Epithelial cell of proximal tubule (primary cell): ENCODE measurements around the gene FCN2. TPM values are rescaled to one million over a fixed set of nuclear protein-coding genes. Genes with fewer than 3 reads are reported as not detected.

ENCODE experiments used
- DNase-seq: peaks from one replicate; pipeline ENCODE4 v3.0.0-alpha.2; 2011; ENCODE audit warnings: low read depth
- H3K4me3 ChIP-seq: 2 replicates; pipeline ENCODE4 v1.5.1; 2011; ENCODE audit warnings: low read depth, mild to moderate bottlenecking, low read length
- total RNA-seq: library from RNA; depleted of rRNA; stranded (reverse); fragments of >200 nt; gene quantifications from 2 replicates; pipeline ENCODE4 v1.2.3, GENCODE V29; 2015
- TF ChIP-seq, protein P1 (sequence below): conservative IDR thresholded peaks from 2 replicates; pipeline ENCODE4 v1.5.1; 2012; ENCODE audit warnings: low read depth, mild to moderate bottlenecking, low read length

FCN2 gene
- total RNA-seq: not detected in 2 replicates

DNA sequence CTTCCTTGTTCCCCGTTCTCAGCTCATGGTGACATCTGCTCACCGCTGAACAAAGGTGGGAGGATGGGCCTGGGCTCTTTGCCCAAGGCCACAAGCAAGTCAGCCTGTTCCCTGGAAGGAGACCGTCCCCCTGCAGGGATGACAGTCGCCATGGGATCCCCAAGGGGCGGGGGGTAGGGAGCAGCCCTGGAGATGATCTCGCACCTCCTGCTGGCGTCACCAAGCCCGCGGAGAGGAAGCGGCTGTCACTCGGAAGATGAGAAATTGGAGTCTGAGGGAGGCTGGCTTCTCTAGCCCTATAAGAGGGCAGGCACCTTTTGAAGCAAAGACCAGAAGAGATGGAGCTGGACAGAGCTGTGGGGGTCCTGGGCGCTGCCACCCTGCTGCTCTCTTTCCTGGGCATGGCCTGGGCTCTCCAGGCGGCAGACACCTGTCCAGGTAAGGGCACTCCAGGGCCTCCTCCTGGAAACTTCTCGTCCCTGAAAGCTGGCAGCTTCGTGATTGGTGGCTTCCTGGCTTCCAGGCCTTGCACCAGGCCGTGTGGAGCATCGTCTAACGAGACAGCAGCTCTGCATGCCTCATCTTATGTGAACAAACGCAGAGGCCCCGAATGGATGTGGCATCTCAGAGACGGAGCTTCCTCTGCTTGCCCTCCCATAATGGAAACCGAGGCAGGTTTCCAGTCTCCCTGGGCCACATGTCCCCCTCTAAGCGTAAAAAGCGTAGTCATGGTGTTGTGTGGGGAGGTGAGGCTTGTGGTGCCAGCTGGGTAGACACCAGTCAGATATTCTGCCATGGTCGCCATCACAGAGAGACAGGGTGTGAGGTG, at the start of gene FCN2:
Gene FCN2, plus strand, starts transcription at position 327 of the 829 bp plus-strand sequence. Its CDS starts 12 bp downstream, at position 339.
- H3K4me3 ChIP-seq: no peak within 1 kb of the TSS
- TF ChIP-seq, protein P1, sequence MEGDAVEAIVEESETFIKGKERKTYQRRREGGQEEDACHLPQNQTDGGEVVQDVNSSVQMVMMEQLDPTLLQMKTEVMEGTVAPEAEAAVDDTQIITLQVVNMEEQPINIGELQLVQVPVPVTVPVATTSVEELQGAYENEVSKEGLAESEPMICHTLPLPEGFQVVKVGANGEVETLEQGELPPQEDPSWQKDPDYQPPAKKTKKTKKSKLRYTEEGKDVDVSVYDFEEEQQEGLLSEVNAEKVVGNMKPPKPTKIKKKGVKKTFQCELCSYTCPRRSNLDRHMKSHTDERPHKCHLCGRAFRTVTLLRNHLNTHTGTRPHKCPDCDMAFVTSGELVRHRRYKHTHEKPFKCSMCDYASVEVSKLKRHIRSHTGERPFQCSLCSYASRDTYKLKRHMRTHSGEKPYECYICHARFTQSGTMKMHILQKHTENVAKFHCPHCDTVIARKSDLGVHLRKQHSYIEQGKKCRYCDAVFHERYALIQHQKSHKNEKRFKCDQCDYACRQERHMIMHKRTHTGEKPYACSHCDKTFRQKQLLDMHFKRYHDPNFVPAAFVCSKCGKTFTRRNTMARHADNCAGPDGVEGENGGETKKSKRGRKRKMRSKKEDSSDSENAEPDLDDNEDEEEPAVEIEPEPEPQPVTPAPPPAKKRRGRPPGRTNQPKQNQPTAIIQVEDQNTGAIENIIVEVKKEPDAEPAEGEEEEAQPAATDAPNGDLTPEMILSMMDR: no peak
- DNase-seq: no peak

DNA sequence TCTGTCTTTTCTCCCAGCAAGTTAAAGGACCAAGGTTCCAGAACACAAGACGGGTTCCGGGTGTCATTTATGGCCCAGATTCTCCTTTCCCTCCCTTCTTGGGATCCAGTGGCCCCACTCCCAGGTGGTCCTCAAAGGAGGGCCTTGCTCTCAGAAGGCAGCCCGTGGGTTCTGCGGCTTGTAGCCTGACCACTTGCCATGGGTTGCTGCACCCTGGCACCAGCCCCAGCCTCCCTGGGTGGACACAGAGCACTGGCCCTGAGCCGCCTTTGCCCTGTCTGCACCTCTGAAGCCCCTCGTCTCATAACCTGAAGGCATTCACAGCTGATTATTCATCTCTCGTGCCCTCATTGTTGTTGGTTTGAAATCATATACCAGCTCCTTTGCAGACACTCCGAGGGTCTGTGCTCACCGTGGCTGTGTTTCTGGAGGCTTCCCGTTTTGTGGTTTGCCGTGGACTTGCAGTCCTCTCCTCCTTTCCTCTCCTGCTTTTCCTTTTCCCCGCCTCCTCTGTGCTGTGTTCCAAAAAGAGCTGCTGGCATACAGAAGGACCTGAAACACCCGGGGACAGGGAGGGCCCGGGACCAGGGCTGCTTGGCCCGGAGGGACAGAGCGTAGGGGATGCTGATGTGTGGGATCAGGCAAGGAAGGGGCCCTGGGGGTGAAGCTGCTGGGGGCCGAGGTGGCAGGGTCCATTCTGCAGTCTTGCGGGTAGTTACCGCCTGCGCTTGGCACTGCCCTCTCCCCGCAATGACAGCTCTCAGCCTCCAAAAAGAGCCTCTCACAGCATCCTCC, 49.5 kb upstream of the FCN2 start:
- TF ChIP-seq, protein P1: no peak
- DNase-seq: no peak
- no peak overlapping the region for H3K4me3 ChIP-seq

DNA sequence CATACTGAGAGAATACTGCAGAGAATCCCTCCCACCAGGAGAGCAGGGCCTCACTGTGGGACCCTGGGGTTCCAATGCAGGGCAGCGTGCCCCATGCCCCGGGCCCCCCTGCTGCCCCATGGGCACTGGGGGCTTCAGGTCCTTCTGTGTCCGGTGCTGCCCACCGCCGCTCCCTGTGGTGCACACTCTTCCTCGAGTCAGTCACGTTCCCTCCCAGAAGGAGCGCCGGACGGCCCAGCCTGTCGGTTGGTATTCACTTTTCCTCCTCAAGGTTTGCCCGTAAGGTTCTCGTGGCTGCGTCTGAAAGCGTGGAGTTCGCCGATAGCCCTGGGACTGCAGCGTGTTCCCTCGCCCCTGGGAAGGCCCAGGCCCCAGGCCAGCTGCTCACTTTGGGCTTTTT, 48.1 kb upstream of the FCN2 start:
- DNase-seq: no peak
- TF ChIP-seq, protein P1: no peak
- H3K4me3 ChIP-seq: no peak overlapping the region

DNA sequence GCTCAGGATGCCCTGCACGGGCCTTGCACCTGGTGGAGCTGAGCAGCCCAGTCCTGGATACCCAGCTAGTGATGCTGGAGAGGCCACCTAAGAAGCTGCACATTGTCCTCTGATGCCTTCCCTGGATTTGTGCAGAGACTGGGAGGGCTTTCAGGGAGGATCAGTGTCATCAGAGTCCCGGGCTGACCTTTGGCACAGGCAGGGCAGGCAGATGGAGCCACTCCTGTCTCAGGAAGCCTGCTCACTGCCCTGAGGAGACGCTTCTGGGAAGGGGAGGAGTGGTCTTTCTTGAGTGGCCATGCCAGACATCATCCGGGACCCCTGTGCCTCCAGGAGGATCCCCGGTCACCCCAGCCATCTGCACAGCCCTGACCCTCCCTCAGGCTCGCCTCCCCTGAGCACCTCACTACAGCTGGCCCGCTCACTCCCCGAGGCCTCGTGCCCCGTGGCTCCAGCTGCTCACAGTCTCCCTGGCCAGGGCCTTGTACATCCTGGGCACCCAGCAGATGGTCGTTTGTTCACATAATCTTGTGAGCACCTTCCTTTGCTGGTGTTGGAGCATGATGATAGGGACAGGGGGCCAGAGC, 47.2 kb upstream of the FCN2 start:
- no peak for DNase-seq
- TF ChIP-seq, protein P1: no peak
- H3K4me3 ChIP-seq: no peak overlapping the region

DNA sequence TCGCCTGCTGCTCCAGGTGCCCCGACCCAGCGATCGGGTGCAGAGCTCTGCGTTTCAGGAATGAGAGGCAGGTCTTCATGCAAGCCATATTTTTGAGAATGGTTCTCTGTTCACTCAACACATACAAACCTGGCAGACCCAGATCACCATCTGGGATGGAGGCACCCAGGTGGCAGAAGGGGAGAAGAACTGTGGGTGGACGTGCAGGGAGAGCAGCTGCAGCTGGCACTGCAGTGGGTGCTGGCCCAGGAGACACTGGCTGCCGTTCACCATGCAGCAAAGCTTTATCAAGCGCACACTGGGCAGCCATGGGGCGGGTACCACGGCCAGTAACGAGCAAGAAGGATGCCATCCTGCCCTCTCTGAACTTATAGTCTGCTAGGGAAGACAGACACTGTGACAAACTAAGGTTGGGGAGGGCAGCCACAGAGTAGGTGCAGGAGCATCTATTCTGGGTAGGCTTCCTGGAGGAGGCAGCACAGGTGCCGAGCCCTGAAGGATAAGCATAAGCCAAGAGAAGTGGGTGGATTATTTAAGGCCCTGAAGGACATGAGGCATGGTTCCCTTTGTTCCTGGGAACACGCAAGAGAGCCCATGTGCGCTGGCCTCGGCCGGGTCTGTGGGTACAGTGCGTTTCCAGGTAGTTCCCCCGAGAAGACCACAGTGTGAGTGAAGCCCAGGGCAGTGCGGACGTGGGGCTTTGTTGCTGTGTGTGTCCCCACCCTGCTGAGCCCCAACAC, 46.2 kb upstream of the FCN2 start:
- TF ChIP-seq, protein P1: no peak
- no peak overlapping the region for H3K4me3 ChIP-seq
- DNase-seq: no peak

DNA sequence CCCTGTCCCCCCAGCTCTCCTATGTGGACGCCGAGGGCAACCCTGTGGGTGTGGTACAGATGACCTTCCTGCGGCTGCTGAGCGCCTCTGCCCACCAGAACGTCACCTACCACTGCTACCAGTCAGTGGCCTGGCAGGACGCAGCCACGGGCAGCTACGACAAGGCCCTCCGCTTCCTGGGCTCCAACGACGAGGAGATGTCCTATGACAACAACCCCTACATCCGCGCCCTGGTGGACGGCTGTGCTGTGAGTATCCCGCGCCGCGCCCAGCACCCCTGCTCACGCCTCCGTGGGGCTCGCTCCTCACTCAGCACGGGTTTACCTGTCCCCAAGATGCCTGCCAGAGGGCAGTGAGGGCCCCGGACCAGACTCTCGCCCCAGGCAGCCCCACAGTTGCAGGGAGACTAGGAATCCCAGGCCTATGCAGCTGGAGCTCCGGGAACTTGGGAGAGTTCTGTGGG, 45.6 kb upstream of the FCN2 start:
- no peak for DNase-seq
- TF ChIP-seq, protein P1: no peak

More for the DNA sequence above, 45.6 kb upstream of the FCN2 start:
- H3K4me3 ChIP-seq: no peak overlapping the region
